K562 (cell line): ENCODE data around the gene TYW1. TPM values are rescaled to one million over a fixed set of nuclear protein-coding genes. Genes with fewer than 3 reads are reported as not detected.
"Not testable (repeated sequence)": the region's sequence is repeated elsewhere in the genome, so short reads cannot be mapped to it uniquely, and the experiment has no call there.

Experiments used
- ATAC-seq: fragments of 200-7000 bp; cut with Tn5 transposase; 3 replicates; pipeline ENCODE4 v1.9.1; 2020; ENCODE audit warnings: moderate library complexity
- BruUV-seq: library from RNA; stranded (reverse); fragments of 400-500 nt; replicated peaks from 2 replicates; lab custom pipeline; 2021; lab: Mats Ljungman, UMichigan
- CTCF ChIA-PET: fragments of 300-600 bp; formaldehyde crosslinking; extraction: SDS; loops from one replicate; lab custom pipeline; 2021; ENCODE audit warnings: low intra/inter-chr PET ratio; lab: Yijun Ruan, JAX
- POLR2A ChIA-PET: fragments of 300-600, 350-650 bp; sonication (Branson Sonifier 250); formaldehyde crosslinking; extraction: SDS; loops from one replicate; lab custom pipeline; 2021; ENCODE audit warnings: antibody characterized with exemption, inconsistent platforms; lab: Yijun Ruan, JAX
- DNase-seq, 4 experiments: peaks; one replicate each; pipeline versions ENCODE4 v3.0.0 to v3.0.0-alpha.2; 2011 to 2018; ENCODE audit warnings: low spot score in 3 of 4, mixed read lengths in 3 of 4; ENCODE audit errors: extremely low read depth in 1 of 4
- FAIRE-seq: peaks from 2 replicates; lab custom pipeline; 2011; peaks lifted over from hg19 to GRCh38; lab: Jason Lieb, UNC
- H2AFZ ChIP-seq: 2 replicates; pipeline ENCODE4 v1.6.0; 2011; ENCODE audit warnings: low read depth, low read length, control low read depth, inconsistent platforms
- H3K27ac ChIP-seq: fragments of 200-600 bp; 3 replicates; pipeline ENCODE4 v1.8.0; 2011; ENCODE audit warnings: low read depth, mild to moderate bottlenecking, control low read depth, inconsistent platforms, low read length, moderate library complexity, mixed read lengths; ENCODE audit errors: extremely low read depth
- H3K27me3 ChIP-seq, 2 experiments: fragments of 300-600 bp in 1 of 2; 2 replicates in 1 of 2; 3 replicates in 1 of 2; pipeline versions ENCODE4 v1.6.0 to v1.8.0; 2011; ENCODE audit warnings: inconsistent platforms in 2 of 2, low read length in 2 of 2, mild to moderate bottlenecking in 1 of 2, mixed read lengths in 1 of 2, moderate library complexity in 1 of 2; ENCODE audit not compliant: control insufficient read depth in 2 of 2, insufficient read depth in 2 of 2
- H3K36me3 ChIP-seq: fragments of 300-600 bp; 3 replicates; pipeline ENCODE4 v1.8.0; 2011; ENCODE audit warnings: mild to moderate bottlenecking, low read length, inconsistent platforms; ENCODE audit not compliant: control insufficient read depth, insufficient read depth
- H3K4me1 ChIP-seq, 2 experiments: fragments of 200-600 bp in 1 of 2; replicated peaks in 1 of 2; 2 replicates in 1 of 2; 3 replicates in 1 of 2; pipeline versions ENCODE4 v1.5.1 to v1.8.0; 2011; ENCODE audit warnings: inconsistent platforms in 2 of 2, low read length in 2 of 2, mild to moderate bottlenecking in 1 of 2, mixed read lengths in 1 of 2, moderate library complexity in 1 of 2; ENCODE audit not compliant: control insufficient read depth in 2 of 2, insufficient read depth in 2 of 2
- H3K4me2 ChIP-seq: 2 replicates; pipeline ENCODE4 v1.6.1; 2011; ENCODE audit warnings: low read length, control low read depth, inconsistent platforms, mixed read lengths; ENCODE audit not compliant: insufficient read depth
- H3K4me3 ChIP-seq: fragments of 200-600 bp; sonication (generic), shearing (Covaris generic); 2 replicates; pipeline ENCODE4 v1.5.1; 2016; ENCODE audit warnings: control low read depth, inconsistent platforms
- H3K79me2 ChIP-seq: fragments of 200-600 bp; 3 replicates; pipeline ENCODE4 v1.8.0; 2011; ENCODE audit warnings: low read length, inconsistent platforms; ENCODE audit not compliant: control insufficient read depth, insufficient read depth
- H3K9ac ChIP-seq, 2 experiments: 2 replicates each; pipeline versions ENCODE4 v1.6.0 to v1.6.1; 2011; ENCODE audit warnings: low read depth in 2 of 2, low read length in 2 of 2, control low read depth in 1 of 2, inconsistent platforms in 1 of 2, mild to moderate bottlenecking in 1 of 2, mixed read lengths in 1 of 2; ENCODE audit not compliant: insufficient read depth in 1 of 2
- H3K9me1 ChIP-seq: one replicate; pipeline ENCODE4 v1.6.0; 2011; ENCODE audit warnings: inconsistent platforms, mild to moderate bottlenecking, low read length, moderate library complexity; ENCODE audit not compliant: control insufficient read depth, insufficient read depth
- H3K9me3 ChIP-seq: replicated peaks from 2 replicates; pipeline ENCODE4 v1.5.1; 2011; ENCODE audit warnings: low read depth, low read length, inconsistent platforms; ENCODE audit not compliant: control insufficient read depth, insufficient read depth
- H4K20me1 ChIP-seq: replicated peaks from 2 replicates; pipeline ENCODE4 v1.6.1; 2011; ENCODE audit warnings: low read length, inconsistent platforms, mixed read lengths; ENCODE audit not compliant: control insufficient read depth, insufficient read depth
- WGBS: fragments of 100-300 bp; shearing (Covaris generic); methylation state at CpG from one replicate; pipeline ENCODE4 v1.1.6; 2016; ENCODE audit warnings: low coverage, mixed read lengths; ENCODE audit not compliant: insufficient coverage; ENCODE audit errors: missing lambda C conversion rate; 5-methylcytosine and 5-hydroxymethylcytosine counted together
- in situ Hi-C: fragments of 300-500 bp; cut with MboI; formaldehyde crosslinking; loops from 4 replicates; pipeline ENCODE4 v1.15.0; 2018; ENCODE audit warnings: inconsistent platforms, mixed read lengths
- intact Hi-C: fragments of 100-400 bp; cut with micrococcal nuclease; formaldehyde crosslinking; loops from 2 replicates; pipeline ENCODE4 v1.14.2; 2022
- polyA plus RNA-seq, 8 experiments: library from polyadenylated mRNA; depleted of rRNA in 4 of 8; stranded (reverse) in 5 of 8; unstranded in 3 of 8; fragments of >200 nt; fragmentation: Nextera tagmentation in 2 of 8; fragmentation: Illumina TruSeq in 1 of 8; extraction: Ambion mirVana in 2 of 8; extraction: Trizol in 1 of 8; gene quantifications; 2 replicates each; pipeline versions ENCODE4 v1.2.1 to v1.2.3, GENCODE V29; 2011 to 2014; ENCODE audit warnings: inconsistent platforms in 1 of 8, missing spikeins in 1 of 8
- total RNA-seq, 7 experiments: library from RNA; depleted of rRNA in 6 of 7; stranded (reverse); fragments of >200 nt in 6 of 7; fragmentation: Illumina TruSeq in 2 of 7; extraction: Trizol in 2 of 7; gene quantifications; 2 replicates each; pipeline versions ENCODE4 v1.2.1 to v1.2.3, GENCODE V29; 2011 to 2021; ENCODE audit warnings: low replicate concordance in 1 of 7

The TYW1 gene
- total and polyA plus RNA-seq, 9 of the 15 experiments (the other 6 are each of a cell fraction or from before 2014, with no cell fraction given) = 17.4 to 32.0 (median 26.2) TPM

DNA sequence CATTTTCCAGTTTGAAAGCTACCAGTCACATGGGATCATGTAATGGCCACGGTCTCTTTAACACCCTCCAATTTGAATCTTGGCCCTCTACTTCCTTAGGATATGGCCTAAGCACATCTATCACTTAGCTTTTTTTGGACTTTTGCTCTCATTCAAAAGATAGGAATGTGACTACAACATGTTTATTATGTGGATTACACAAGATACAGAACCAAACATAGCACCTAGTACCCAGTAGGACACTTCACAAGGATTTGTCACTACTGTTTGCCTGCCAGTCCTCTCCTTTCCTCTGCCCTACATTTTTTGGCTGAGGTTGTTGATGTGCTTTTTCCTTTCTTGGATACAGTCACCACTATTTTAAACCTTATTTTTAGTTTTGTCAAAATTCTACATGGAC lies 233.4 kb downstream of the TYW1 start:
- POLR2A ChIA-PET, H3K27ac ChIP-seq, H3K9me3 ChIP-seq, H3K27me3 ChIP-seq, BruUV-seq, H3K4me3 ChIP-seq, intact Hi-C loops, H2AFZ ChIP-seq, FAIRE-seq, H3K79me2 ChIP-seq, H3K9ac ChIP-seq, in situ Hi-C loops, H3K4me2 ChIP-seq, H4K20me1 ChIP-seq, CTCF ChIA-PET, H3K36me3 ChIP-seq, DNase-seq, ATAC-seq, H3K9me1 ChIP-seq: not testable (repeated sequence)
- WGBS = 100% methylated on average over 1 of the region's 1 CpG
- peaks cover 0 to 13% of the 10 kb centered on the region in 2 experiments; a peak in 3 of 5 replicates for H3K4me1 ChIP-seq

DNA sequence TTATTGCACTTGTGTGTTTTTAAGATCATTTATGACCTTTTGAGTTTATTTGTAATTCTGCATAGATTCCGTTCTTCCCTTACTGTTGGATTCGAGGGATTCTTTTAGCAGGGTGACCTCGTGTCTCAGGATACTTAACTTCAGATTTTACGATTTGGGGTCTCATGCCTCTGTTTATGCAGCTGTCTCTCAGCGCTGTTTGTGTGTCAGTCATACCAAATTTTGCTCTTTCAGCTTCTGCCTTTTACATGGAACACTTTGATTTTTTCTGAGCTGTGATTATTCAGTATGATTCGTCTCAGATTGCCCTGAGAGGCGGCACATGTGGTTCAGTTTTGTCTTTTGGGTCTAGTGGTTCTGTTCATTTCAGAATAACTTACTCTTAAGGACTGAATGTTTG lies 236.9 kb downstream of the TYW1 start:
- intact Hi-C loops, H3K4me3 ChIP-seq, BruUV-seq, H3K4me2 ChIP-seq, POLR2A ChIA-PET, H3K27me3 ChIP-seq, H3K9me1 ChIP-seq, ATAC-seq, H3K79me2 ChIP-seq, H3K4me1 ChIP-seq, H3K9me3 ChIP-seq, FAIRE-seq, CTCF ChIA-PET, H3K36me3 ChIP-seq, H3K27ac ChIP-seq, H3K9ac ChIP-seq, H2AFZ ChIP-seq, H4K20me1 ChIP-seq, DNase-seq, in situ Hi-C loops: not testable (repeated sequence)
- WGBS = 95% methylated on average over 6 of the region's 7 CpGs

DNA sequence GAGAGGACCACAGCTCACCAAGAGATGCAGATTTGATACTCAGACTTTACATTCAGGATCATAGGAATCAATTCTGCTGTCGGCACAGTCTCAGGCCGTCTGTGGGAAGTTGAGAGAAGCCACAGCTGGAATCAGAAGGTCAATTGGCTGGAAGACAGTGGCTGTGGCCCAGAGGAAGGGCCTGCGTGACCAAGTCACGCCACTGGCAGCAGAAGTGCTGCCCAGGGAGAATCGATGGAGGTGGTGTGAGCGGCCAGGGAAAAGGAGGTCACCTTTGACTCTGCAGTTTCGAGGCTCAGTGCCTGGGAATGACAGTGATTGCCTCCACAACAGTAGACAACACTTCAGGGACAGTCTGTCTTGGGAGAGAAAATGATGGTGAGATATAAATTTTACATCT lies 239.6 kb downstream of the TYW1 start:
- in situ Hi-C loops, H3K9me1 ChIP-seq, POLR2A ChIA-PET, H4K20me1 ChIP-seq, H3K36me3 ChIP-seq, FAIRE-seq, H3K4me1 ChIP-seq, H3K4me3 ChIP-seq, CTCF ChIA-PET, H3K9me3 ChIP-seq, DNase-seq, ATAC-seq, H3K27me3 ChIP-seq, H3K79me2 ChIP-seq, H3K27ac ChIP-seq, BruUV-seq, H3K4me2 ChIP-seq, intact Hi-C loops, H2AFZ ChIP-seq, H3K9ac ChIP-seq: not testable (repeated sequence)
- WGBS = 91% methylated on average over 7 of the region's 7 CpGs

DNA sequence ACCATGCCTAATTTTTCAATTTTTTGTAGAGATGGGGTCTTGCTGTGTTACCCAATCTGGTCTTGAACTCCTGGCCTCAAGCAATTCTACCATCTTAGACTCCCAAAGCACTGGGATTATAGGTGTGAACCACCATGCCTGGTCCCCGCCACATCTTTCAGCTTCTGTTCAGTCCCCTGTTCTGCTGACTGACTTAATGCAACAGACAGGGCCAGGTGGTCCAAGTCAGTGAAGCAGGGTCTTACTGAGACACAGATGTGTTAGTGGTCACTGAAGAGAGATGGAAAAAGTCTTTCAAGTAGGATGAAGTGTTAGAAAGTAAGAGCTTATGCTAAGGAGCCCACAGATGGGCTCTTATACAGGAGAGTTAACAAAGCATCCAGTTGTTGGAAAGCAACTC lies 246.2 kb downstream of the TYW1 start:
- in situ Hi-C loops, H3K27me3 ChIP-seq, H3K36me3 ChIP-seq, FAIRE-seq, H3K9me3 ChIP-seq, H3K27ac ChIP-seq, H4K20me1 ChIP-seq, intact Hi-C loops, H3K4me1 ChIP-seq, DNase-seq, H3K9me1 ChIP-seq, ATAC-seq, CTCF ChIA-PET, POLR2A ChIA-PET, BruUV-seq, H3K79me2 ChIP-seq, H3K9ac ChIP-seq, H2AFZ ChIP-seq, H3K4me3 ChIP-seq, H3K4me2 ChIP-seq: not testable (repeated sequence)
- 89% methylated on average over 1 of the region's 1 CpG for WGBS
